ENCODE data around the gene STK32B.
"Not testable (repeated sequence)": the region's sequence is repeated elsewhere in the genome, so short reads cannot be mapped to it uniquely, and the experiment has no call there.

Gene STK32B

GRCh38 chr4:5260121-5260520 is 208.8 kb downstream of the STK32B start:
- DNase-seq (ENCODE audit: low read depth in 2 of 2) = no peak

GRCh38 chr4:5261866-5262265 is 210.6 kb downstream of the STK32B start:
- DNase-seq (ENCODE audit: low read depth in 2 of 2) = no peak

DNA sequence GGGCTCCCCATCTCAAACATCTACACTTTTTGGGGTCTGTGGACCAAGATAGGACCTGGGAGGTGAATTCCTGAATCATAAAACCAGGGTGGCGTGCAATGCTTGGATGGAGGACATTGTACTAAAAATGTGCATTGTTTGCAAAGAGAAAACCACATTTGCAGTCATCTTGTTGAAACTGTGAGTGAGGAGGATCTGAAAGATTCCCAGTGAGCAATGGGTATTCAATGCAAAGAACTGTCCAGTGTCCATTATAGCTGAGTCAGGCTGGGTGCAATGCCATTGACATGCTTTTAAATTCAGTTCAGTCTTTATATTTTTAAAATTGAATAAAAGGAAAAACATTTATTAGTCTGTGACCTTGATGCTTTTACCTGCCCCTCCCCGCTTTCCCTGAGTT is 215.7 kb downstream of the STK32B start:
- no peak for DNase-seq (ENCODE audit: low read depth in 2 of 2)

DNA sequence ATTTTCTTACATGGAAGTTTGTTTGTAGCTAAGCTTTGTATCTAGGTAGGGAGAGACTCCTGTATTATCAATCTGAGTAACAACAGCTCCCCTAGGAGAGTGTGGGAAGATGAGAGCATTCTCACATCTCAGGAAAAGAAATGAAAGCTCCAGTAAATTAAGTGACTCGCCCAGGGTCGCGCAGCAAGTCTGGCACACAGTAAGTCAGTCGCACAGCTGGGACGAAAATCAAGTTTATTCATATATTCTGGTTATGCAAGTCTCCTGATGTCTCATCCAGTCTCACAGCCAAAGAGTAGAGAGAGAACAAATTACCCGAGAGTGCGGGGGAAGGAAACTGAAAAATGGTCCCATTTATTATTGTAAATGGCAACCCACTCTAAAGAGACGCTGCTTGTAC is 216.1 kb downstream of the STK32B start:
- DNase-seq (ENCODE audit: low read depth in 2 of 2) = no peak

- no peak for DNase-seq (ENCODE audit: low read depth in 2 of 2)
Observed at GRCh38 chr4:5276475-5277075, 225.3 kb downstream of the STK32B start.

GRCh38 chr4:5277079-5277478 is 225.8 kb downstream of the STK32B start:
- DNase-seq (ENCODE audit: low read depth in 2 of 2) = no peak

- DNase-seq (ENCODE audit: low read depth in 2 of 2) = no peak
Observed at GRCh38 chr4:5278213-5278612, 226.9 kb downstream of the STK32B start.

DNA sequence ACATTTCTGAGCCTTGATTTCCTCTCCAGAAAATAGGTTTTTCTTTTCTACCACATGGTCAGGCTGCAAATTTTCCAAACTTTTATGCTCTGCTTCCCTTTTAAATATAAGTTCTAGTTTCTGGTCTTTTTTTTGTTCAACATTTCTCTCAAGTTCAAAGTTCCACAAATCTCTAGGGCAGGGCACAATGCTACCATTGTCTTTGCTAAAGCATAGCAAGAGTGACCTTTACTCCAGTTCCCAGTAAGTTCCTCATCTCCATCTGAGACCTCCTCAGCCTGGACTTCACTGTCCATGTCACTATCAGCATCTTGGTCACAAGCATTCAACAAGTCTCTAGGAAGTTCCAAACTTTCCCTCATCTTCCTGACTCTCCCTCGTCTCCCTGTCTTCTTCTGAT is 228.8 kb downstream of the STK32B start:
- DNase-seq (ENCODE audit: low read depth in 2 of 2) = not testable (repeated sequence)

GRCh38 chr4:5280828-5281227 is 229.5 kb downstream of the STK32B start:
- DNase-seq (ENCODE audit: low read depth in 2 of 2) = peak in 1 of 2 experiments; percentile 4

GRCh38 chr4:5283837-5284236 is 232.6 kb downstream of the STK32B start:
- DNase-seq (ENCODE audit: low read depth in 2 of 2) = no peak

DNA sequence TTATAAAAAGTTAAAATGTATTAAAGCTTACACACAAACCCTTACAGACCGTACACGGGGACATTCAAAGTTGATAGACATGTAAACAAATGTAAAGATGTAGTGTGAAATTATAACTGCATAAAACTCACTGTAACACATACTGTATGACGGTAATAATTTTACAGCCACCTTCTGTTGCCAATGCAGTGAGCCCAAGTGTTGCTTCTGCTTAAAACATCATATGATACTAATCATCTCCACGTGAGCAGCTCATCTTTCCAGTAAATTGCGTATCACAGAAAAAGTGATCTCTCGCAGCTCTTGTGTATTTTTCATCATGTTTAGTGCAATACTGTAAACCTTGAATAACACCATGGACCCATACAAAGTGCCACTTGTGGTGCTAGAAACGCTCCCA is 233.2 kb downstream of the STK32B start:
- no peak for DNase-seq (ENCODE audit: low read depth in 2 of 2)

DNA sequence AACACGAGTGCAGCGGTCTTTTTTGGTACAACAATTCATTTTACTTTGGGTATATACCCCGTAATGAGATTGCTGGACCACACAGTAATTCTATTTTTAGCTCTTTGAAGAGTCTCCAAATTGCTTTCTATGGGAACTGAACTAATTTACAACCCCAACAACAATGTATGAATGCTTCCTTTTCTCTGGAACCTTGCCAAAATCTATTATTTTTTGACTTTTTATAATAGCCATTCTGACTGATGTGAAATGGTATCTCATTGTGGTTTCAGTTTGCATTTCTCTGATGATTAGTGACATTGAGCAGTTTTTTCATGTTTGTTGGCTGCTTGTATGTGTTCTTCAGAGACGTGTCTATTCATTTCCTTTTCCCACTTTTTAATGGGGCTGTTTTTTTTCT is 240.8 kb downstream of the STK32B start:
- no peak for DNase-seq (ENCODE audit: low read depth in 2 of 2)

DNA sequence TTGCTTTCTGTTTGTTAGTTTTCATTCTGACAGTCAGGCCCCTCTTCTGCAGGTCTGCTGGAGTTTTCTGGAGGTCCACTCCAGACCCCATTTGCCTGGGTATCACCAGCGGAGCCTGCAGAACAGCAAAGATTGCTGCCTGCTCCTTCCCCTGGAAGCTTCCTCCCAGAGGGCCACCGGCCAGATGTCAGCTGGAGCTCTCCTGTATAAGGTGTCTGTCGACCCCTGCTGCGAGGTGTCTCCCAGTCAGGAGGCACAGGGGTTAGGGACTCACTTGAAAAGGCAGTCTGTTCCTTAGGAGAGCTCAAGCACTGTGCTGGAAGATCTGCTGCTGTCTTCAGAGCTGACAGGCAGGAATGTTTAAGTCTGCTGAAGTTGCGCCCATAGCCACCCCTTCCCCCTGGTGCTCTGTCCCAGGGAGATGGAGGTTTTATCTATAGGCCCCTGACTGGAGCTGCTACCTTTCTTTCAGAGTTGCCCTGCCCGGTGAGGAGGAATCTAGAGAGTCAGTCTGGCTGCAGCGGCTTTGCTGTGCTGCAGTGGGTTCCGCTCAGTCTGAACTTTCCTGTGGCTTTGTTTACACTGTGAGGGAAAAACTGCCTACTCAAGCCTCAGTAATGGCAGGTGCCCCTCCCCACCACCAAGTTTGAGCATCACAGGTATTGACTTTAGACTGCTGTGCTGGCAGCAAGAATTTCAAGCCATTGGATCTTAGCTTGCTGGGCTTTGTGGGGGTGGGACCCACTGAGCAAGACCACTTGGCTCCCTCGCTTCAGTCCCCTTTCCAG is 246.9 kb downstream of the STK32B start:
- DNase-seq (ENCODE audit: low read depth in 2 of 2) = not testable (repeated sequence)

DNA sequence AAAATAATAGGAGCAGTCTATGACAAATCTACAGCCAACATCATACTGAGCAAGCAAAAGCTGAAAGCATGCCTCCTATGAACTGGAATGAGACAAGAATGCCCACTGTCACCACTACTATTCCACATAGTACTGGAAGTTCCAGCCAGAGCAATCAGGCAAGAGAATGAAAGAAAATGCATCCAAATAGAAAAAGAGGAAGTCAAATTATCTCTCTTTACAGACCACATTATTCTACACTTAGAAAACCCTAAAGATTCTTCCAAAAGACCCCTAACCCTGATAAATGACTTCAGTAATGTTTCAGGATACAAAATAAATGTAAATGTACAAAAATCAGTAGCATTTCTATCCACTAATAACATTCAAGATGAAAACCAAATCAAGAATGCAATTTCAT is 249.0 kb downstream of the STK32B start:
- no peak for DNase-seq (ENCODE audit: low read depth in 2 of 2)

DNA sequence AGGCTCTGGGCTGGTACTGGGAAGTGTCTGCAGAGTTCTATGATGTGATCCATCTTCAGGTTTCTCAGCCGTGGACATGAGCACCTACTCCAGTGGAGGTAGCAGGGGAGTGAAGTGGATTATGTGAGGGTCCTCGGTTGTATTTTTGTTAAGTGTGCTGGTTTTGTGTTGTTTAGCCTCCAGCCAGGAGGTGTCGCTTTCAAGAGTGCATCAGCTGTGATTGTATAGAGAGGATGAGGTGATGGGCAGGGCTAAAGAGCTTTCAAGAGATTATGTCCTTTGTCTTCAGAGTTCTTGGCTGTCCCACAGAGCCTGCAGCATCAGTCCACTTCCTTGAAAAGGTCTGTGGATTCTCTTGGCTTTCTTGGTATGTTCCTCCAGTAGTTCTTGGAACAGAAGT is 256.6 kb downstream of the STK32B start:
- DNase-seq (ENCODE audit: low read depth in 2 of 2) = no peak

DNA sequence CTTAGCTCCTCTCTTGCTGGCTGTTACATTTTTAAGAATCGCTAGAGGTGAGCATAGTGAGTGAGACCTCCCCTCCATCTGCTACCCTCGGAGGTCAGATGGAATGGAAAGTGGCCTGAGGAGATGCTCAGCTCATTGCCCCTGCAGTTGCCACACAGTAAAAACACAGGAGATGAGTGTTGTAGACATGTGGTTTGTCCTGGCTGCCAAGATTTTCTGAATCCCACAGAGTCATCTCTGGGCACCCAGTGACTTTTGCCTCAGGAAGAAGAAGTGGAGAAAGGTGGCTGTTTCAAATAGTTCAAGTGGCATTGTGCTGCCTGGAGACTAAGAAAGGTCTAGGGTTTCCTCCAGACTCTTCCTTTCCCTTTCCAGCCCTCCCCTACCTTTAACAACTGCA is 271.0 kb downstream of the STK32B start:
- no peak for DNase-seq (ENCODE audit: low read depth in 2 of 2)

DNA sequence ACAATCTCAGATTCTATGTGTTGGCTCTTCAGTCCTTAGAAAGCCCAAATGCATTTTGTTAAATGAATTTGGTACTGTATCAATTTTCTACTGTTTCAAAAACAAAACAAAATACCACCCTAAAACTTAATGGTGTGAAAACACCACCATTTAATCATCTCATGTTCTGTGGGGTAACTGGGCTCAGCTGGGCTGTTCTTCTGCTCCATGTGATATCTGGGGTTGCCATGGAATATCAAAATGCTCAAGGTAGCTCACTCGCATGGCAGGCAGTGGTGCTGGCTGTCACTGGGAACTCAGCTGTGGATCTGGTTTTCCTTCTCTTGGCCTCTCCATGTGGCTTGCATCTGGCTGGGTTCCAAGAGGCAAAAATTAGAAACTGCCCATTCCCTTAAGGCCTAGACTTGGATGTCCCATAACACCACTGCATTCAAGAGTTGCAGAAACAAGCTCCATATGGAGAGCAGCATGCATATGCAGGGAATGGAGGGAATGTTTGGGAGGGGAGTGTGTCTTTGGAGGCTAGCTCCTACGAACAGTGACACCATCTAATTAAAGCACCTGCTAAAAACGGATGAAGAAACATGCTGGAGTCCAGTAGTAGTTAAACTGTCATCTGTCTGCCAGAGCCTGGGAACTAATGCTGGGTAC is 279.2 kb downstream of the STK32B start:
- DNase-seq (ENCODE audit: low read depth in 2 of 2) = no peak

DNA sequence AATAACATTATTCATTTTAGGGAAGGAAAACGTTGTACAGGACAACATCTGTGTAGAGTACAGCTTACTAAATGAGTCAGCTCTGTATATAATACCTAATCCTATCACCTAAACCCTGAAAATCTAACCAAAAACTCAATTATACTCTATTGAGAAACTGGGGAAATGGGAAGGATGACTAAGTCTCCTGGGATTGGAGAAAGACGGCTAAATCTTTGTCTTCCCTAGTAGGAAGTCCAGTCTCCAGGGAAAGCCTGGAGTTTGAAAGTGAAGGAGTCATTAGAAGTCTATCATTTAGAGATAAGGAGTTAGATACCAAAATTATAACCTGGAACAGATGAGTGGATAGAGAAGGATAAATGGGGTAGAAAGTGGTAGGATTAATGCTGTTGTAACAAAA is 286.5 kb downstream of the STK32B start:
- DNase-seq (ENCODE audit: low read depth in 2 of 2) = no peak

DNA sequence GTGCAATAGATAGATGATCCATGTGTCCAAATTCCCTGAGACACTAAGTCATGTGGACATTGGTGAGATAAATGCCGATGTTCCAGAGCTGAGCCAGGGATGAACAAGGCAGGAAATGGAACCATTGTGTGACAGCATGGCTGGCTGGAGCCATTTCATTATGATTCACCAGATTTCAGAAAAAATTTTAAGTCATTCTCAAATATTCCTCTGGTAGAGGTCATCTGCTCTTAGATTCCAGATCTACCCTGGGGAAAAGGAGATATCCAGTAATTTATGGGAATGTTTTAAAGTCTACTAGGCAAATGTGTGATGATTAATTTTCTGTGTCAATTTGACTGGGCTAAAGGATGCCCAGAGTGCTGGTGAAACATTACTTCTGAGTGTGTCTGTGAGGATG is 287.3 kb downstream of the STK32B start:
- no peak for DNase-seq (ENCODE audit: low read depth in 2 of 2)

DNA sequence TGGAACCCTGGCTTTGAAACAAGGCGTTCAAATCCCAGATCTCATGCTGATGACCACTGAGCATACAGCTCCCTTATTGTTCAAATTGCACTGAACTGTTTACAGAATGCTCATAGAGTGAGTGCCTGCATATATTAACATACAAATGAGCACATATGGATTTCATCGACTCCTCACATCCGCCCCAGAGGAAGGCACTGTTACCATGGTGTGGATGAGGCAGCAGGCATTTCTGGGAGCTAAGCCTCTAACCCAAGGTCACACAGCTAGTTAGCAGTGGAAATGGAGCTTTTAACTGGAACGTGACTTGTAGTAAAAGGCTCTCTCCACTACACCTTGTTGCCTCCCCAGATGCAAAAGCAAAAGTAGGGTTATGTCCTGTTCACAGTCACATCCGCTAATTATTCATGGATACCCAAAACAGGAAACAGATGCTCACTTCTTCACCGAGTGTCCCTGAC is 289.7 kb downstream of the STK32B start:
- no peak for DNase-seq (ENCODE audit: low read depth in 2 of 2)

DNA sequence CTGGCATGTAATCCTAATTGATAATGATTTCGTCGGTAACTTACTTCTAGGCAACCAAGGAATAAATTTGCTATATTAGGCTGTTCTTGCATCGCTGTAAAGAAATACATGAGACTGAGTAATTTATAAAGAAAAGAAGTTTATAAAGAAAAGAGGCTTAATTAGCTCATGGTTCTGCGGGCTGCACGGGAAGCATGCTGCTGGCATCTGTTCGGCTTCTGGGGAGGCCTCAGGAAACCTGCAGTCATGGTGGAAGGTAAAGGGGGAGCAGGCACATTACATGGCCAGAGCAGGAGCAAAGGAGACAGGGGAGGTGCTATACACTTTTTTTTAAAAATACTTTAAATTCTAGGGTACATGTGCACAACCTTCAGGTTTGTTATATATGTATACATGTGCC is 290.2 kb downstream of the STK32B start:
- no peak for DNase-seq (ENCODE audit: low read depth in 2 of 2)

DNA sequence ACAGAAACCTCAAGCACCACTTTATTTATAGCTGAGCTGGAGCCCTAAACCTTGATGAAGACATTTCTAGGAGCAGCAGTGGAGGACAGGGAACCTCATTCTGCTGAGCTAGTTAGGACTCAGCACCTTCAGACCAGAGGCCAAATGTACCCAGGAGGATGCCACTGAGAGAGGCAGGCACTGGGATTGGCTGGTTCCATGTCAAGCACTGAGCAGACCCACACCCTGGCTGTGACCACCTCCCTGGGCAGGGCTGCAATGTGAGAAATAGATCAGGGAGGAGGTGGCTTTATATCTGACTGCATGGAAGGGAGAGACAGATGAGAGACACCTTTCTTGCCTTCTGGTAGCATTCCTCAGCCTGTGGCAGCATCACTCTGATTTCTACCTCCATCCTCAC is 304.6 kb downstream of the STK32B start:
- DNase-seq (ENCODE audit: low read depth in 2 of 2) = no peak

DNA sequence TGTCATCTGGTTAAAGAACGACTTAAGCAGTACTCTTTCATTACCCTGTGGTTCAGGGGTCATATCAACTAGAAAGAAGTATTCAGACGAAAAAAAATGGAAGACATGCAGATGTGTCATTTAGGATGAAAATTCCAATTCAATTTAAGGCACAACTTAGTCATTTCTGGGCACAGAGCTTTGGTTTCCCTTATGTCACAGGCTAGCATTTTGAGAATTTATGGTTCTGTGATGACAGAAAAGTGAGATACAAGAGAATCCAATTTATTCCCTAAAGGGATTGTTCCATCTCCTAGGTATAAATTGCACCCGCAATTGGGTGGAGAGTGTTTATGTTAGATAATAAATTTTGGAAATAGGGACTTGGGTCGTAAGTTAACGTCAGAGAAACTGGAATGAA is 306.6 kb downstream of the STK32B start:
- DNase-seq (ENCODE audit: low read depth in 2 of 2) = no peak
